GM04504 (cell line): ENCODE results near the gene HOXD13.

Experiments
- DNase-seq: peaks from one replicate; pipeline ENCODE4 v3.0.0-alpha.2; 2012; ENCODE audit warnings: low read depth

Gene HOXD13

GRCh38 chr2:176081376-176081836 is 11.1 kb upstream of the HOXD13 start:
- DNase-seq: no peak

- no peak for DNase-seq
Observed at GRCh38 chr2:176081837-176082524, 10.5 kb upstream of the HOXD13 start.

GRCh38 chr2:176082525-176082823 is 10.0 kb upstream of the HOXD13 start:
- DNase-seq: no peak

GRCh38 chr2:176082824-176083751 is 9.4 kb upstream of the HOXD13 start:
- DNase-seq: no peak

- DNase-seq: no peak
Observed at GRCh38 chr2:176083796-176084261, 8.7 kb upstream of the HOXD13 start, which contains the start of gene EVX2. Gene EVX2 (minus strand): TSS chr2:176083962. CDS start chr2:176083776, 186 bp downstream.

GRCh38 chr2:176084611-176085119 is 7.9 kb upstream of the HOXD13 start:
- DNase-seq: no peak

- no peak for DNase-seq
Observed at GRCh38 chr2:176085120-176085788, 7.3 kb upstream of the HOXD13 start.

GRCh38 chr2:176085861-176086771 is 6.4 kb upstream of the HOXD13 start:
- DNase-seq: no peak

- no peak for DNase-seq
Observed at GRCh38 chr2:176087330-176088047, 5.0 kb upstream of the HOXD13 start.

GRCh38 chr2:176088048-176088936 is 4.2 kb upstream of the HOXD13 start:
- no peak for DNase-seq

- no peak for DNase-seq
Observed at GRCh38 chr2:176088937-176089842, 3.3 kb upstream of the HOXD13 start.

- no peak for DNase-seq
Observed at GRCh38 chr2:176089843-176090395, 2.6 kb upstream of the HOXD13 start.

- DNase-seq: no peak
Observed at GRCh38 chr2:176090862-176091261, 1.7 kb upstream of the HOXD13 start.

- DNase-seq: no peak
Observed at GRCh38 chr2:176091329-176092258, 927 bp upstream of the HOXD13 start.

- no peak for DNase-seq
Observed at GRCh38 chr2:176093145-176093897, 800 bp downstream of the HOXD13 start.

GRCh38 chr2:176093898-176094249 is 1.4 kb downstream of the HOXD13 start:
- no peak for DNase-seq
